NCI-H1092 treated with DMSO at 0.1 percent for 48 hours (cell line): ENCODE measurements around the gene FGF10.

Experiments
- DNase-seq: peaks from one replicate; lab custom pipeline; 2025; lab: John Stamatoyannopoulos, UW

The FGF10 gene

GRCh38 chr5:44257653-44258365 lies 131.4 kb downstream of the FGF10 start:
- no peak for DNase-seq

DNA sequence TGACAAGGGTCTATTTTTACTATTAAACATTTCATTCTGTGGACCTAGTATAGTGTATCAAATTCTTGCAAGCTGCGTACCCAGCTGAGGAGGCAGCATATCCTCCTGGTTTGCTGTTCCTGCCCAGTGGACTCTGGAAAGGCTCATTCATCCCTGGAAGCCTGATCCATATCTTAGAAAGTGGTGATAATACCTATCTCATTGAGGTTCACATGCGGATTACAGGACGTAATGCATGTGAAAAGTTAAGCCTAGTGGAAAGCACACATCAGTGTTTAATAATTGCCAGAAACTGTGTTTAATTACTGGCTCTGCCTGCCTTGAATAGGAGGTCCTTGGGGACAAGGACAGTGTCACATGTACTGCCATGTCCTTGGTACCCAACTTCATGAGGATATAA lies 132.0 kb downstream of the FGF10 start:
- no peak for DNase-seq
